IMR-90 (cell line): ENCODE results near the gene INHBE.

ENCODE experiments used
- BHLHE40 ChIP-seq: fragments of 150-350 bp; IDR thresholded peaks from 2 replicates; pipeline ENCODE4 v1.6.1; 2016; ENCODE audit warnings: mild to moderate bottlenecking, low read depth, low read length
- POLR2A ChIP-seq: IDR thresholded peaks from 2 replicates; pipeline ENCODE4 v1.6.1; 2012; ENCODE audit warnings: mild to moderate bottlenecking, low read depth, low read length
- TF ChIP-seq, protein P1 (sequence below): conservative IDR thresholded peaks from 2 replicates; pipeline ENCODE4 v1.5.1; 2012; ENCODE audit warnings: mild to moderate bottlenecking, low read depth, low read length, improper control_type of control experiment

DNA sequence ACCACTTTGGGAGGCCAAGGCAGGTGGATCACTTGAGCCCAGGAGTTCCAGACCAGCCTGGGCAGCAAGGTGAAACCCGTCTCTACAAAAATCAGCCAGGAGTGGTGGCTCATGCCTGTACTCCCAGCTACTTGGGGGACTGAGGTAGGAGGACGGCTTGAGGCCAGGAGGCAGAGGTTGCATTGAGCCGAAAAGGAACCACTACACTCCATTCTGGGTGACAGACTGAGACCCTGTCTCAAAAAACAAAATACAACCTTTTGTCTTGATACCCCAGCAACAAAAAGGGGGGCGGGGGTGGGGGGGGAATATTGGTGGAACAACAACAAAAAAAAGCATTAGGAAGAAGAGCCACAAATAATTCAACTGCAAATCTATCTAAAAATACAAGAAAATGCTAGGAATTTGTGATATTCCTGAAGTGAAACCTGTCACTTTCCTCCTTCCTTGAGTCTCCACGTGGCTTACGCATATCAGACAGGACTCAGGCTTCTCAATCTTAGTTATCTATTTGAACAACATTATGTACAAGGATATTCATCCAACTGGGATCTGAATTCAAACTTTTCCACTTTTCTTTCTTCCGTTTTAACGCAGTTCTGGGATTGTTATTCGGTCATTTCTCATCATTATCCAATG, 25.5 kb upstream of the INHBE start:
- TF ChIP-seq POLR2A (no peak; the same call in 1 of the 2 replicates), BHLHE40 (no peak)
- TF ChIP-seq, protein P1, sequence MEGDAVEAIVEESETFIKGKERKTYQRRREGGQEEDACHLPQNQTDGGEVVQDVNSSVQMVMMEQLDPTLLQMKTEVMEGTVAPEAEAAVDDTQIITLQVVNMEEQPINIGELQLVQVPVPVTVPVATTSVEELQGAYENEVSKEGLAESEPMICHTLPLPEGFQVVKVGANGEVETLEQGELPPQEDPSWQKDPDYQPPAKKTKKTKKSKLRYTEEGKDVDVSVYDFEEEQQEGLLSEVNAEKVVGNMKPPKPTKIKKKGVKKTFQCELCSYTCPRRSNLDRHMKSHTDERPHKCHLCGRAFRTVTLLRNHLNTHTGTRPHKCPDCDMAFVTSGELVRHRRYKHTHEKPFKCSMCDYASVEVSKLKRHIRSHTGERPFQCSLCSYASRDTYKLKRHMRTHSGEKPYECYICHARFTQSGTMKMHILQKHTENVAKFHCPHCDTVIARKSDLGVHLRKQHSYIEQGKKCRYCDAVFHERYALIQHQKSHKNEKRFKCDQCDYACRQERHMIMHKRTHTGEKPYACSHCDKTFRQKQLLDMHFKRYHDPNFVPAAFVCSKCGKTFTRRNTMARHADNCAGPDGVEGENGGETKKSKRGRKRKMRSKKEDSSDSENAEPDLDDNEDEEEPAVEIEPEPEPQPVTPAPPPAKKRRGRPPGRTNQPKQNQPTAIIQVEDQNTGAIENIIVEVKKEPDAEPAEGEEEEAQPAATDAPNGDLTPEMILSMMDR = no peak
